ENCODE measurements around the gene SLAMF1.
"Not testable (repeated sequence)": the region's sequence is repeated elsewhere in the genome, so short reads cannot be mapped to it uniquely, and the experiment has no call there.

The SLAMF1 gene

GRCh38 chr1:160588468-160588867, 58.4 kb downstream of the SLAMF1 start:
- no peak for DNase-seq

- no peak for DNase-seq
These were observed 62.1 kb downstream of the SLAMF1 start for GRCh38 chr1:160584784-160585183.

- DNase-seq, result not testable (repeated sequence)
These were observed 63.9 kb downstream of the SLAMF1 start for GRCh38 chr1:160582976-160583375.

- DNase-seq, result peak; percentile 70
These were observed 64.9 kb downstream of the SLAMF1 start for GRCh38 chr1:160581961-160582360.

- no peak for DNase-seq
These were observed 66.5 kb downstream of the SLAMF1 start for GRCh38 chr1:160580221-160580812.

- peak; percentile 71 for DNase-seq
These were observed 67.6 kb downstream of the SLAMF1 start, which contains the start of gene CD84 for GRCh38 chr1:160579216-160579701. TSS of gene CD84 (minus strand) at chr1:160579496. CDS start at chr1:160579437, 59 bp downstream.

GRCh38 chr1:160578525-160579191, 68.2 kb downstream of the SLAMF1 start:
- DNase-seq, result peak; percentile 79

GRCh38 chr1:160578175-160578524, 68.7 kb downstream of the SLAMF1 start:
- DNase-seq, result peak; percentile 70

- DNase-seq, result no peak
These were observed 69.2 kb downstream of the SLAMF1 start for GRCh38 chr1:160577671-160578070.

- DNase-seq, result no peak
These were observed 70.0 kb downstream of the SLAMF1 start for GRCh38 chr1:160576884-160577283.

GRCh38 chr1:160576390-160576789, 70.5 kb downstream of the SLAMF1 start:
- no peak for DNase-seq

GRCh38 chr1:160575112-160575664, 71.7 kb downstream of the SLAMF1 start:
- peak; percentile 68 for DNase-seq

GRCh38 chr1:160570840-160571239, 76.0 kb downstream of the SLAMF1 start:
- DNase-seq, result no peak

- DNase-seq, result no peak
These were observed 77.0 kb downstream of the SLAMF1 start for GRCh38 chr1:160569806-160570205.

GRCh38 chr1:160567858-160568682, 78.8 kb downstream of the SLAMF1 start:
- peak; percentile 85 for DNase-seq

GRCh38 chr1:160567341-160567740, 79.5 kb downstream of the SLAMF1 start:
- DNase-seq, result no peak

- no peak for DNase-seq
These were observed 81.3 kb downstream of the SLAMF1 start for GRCh38 chr1:160565564-160565963.

- not testable (repeated sequence) for DNase-seq
These were observed 83.6 kb downstream of the SLAMF1 start for GRCh38 chr1:160563230-160563629.

- not testable (repeated sequence) for DNase-seq
These were observed 84.1 kb downstream of the SLAMF1 start for GRCh38 chr1:160562745-160563144.

- DNase-seq, result no peak
These were observed 86.0 kb downstream of the SLAMF1 start for GRCh38 chr1:160560806-160561205.

- DNase-seq, result no peak
These were observed 86.7 kb downstream of the SLAMF1 start for GRCh38 chr1:160560045-160560705.

- DNase-seq, result not testable (repeated sequence)
These were observed 87.4 kb downstream of the SLAMF1 start for GRCh38 chr1:160559437-160559836.

Measured in hematopoietic multipotent progenitor cell treated with erythropoietin and hydrocortisone succinate and interleukin-3 and kit ligand, for 6 days (in vitro differentiated cells).